PC-9 (cell line): Measurements from ENCODE around the gene EPB41L4A. TPM values are rescaled to one million over a fixed set of nuclear protein-coding genes. Genes with fewer than 3 reads are reported as not detected.

Experiments used
- BruUV-seq: library from RNA; stranded (reverse); fragments of 400-500 nt; replicated peaks from 2 replicates; lab custom pipeline; 2021; lab: Mats Ljungman, UMichigan
- CTCF ChIA-PET: fragments of 300-600 bp; sonication (Branson Sonifier 250); formaldehyde crosslinking; loops from one replicate; lab custom pipeline; 2022; ENCODE audit warnings: antibody characterized with exemption; lab: Charles Lee
- POLR2A ChIA-PET: fragments of 300-600 bp; sonication (Branson Sonifier 250); formaldehyde crosslinking; loops from one replicate; lab custom pipeline; 2022; ENCODE audit warnings: antibody characterized with exemption; ENCODE audit not compliant: unreplicated experiment; lab: Charles Lee
- DNase-seq, 2 experiments: peaks; one replicate each; pipeline versions ENCODE4 v3.0.0 to v3.0.0-alpha.2; 2015 to 2022; ENCODE audit warnings: mixed read lengths in 1 of 2
- H2AFZ ChIP-seq: fragments of 200-600 bp; sonication (generic); 2 replicates; pipeline ENCODE4 v1.8.1; 2017; ENCODE audit warnings: antibody characterized with exemption
- H3F3A ChIP-seq: fragments of 200-600 bp; sonication (generic); 2 replicates; pipeline ENCODE4 v1.8.1; 2017; ENCODE audit warnings: antibody characterized with exemption, mild to moderate bottlenecking, low read depth; ENCODE audit not compliant: insufficient read depth
- H3K27ac ChIP-seq: fragments of 200-600 bp; sonication (generic); 2 replicates; pipeline ENCODE4 v1.6.1; 2016; ENCODE audit warnings: mixed run types
- H3K27me3 ChIP-seq: fragments of 200-600 bp; sonication (generic); 2 replicates; pipeline ENCODE4 v1.6.1; 2016; ENCODE audit warnings: low read depth, mixed run types; ENCODE audit not compliant: insufficient read depth
- H3K36me3 ChIP-seq: fragments of 200-600 bp; sonication (generic); 2 replicates; pipeline ENCODE4 v1.6.1; 2016; ENCODE audit warnings: low read depth, mixed run types
- H3K4me1 ChIP-seq: fragments of 200-600 bp; sonication (generic); replicated peaks from 2 replicates; pipeline ENCODE4 v1.6.1; 2016; ENCODE audit warnings: mixed run types; ENCODE audit not compliant: insufficient read depth
- H3K4me2 ChIP-seq: fragments of 200-600 bp; sonication (generic); 2 replicates; pipeline ENCODE4 v1.6.1; 2017; ENCODE audit warnings: mixed run types
- H3K4me3 ChIP-seq: fragments of 200-600 bp; sonication (generic); 2 replicates; pipeline ENCODE4 v1.6.1; 2016; ENCODE audit warnings: mixed run types
- H3K79me2 ChIP-seq: fragments of 200-600 bp; sonication (generic); 2 replicates; pipeline ENCODE4 v1.6.1; 2017; ENCODE audit warnings: low read depth, mixed run types
- H3K9me2 ChIP-seq: fragments of 200-600 bp; sonication (generic); 2 replicates; pipeline ENCODE4 v1.8.1; 2017; ENCODE audit warnings: mild to moderate bottlenecking; ENCODE audit not compliant: insufficient read depth
- H3K9me3 ChIP-seq: fragments of 200-600 bp; sonication (generic); 2 replicates; pipeline ENCODE4 v1.8.1; 2016; ENCODE audit warnings: low read depth; ENCODE audit not compliant: insufficient read depth
- H4K20me1 ChIP-seq: fragments of 200-600 bp; sonication (generic); 2 replicates; pipeline ENCODE4 v1.8.1; 2017; ENCODE audit not compliant: insufficient read depth
- EZH2 ChIP-seq: fragments of 200-600 bp; sonication (generic); IDR thresholded peaks from 2 replicates; pipeline ENCODE4 v1.8.0; 2017; ENCODE audit warnings: antibody characterized with exemption, low read depth
- intact Hi-C: fragments of 100-400 bp; cut with micrococcal nuclease; formaldehyde crosslinking; loops from one replicate; pipeline ENCODE4 v1.10.0; 2022; ENCODE audit not compliant: unreplicated experiment
- total RNA-seq: library from RNA; stranded (reverse); gene quantifications from 2 replicates; pipeline ENCODE4 v1.2.3, GENCODE V29; 2021
- TF ChIP-seq, protein P1 (sequence below): fragments of 200-600 bp; sonication (generic); conservative IDR thresholded peaks from 2 replicates; pipeline ENCODE4 v1.6.1; 2017; ENCODE audit warnings: mixed run types, antibody characterized with exemption, mild to moderate bottlenecking, moderate library complexity

Gene EPB41L4A
- total RNA-seq, 1 experiment from 2014 or later, result 9.4 TPM

GRCh38 chr5:112356178-112356956 lies 62.7 kb downstream of the EPB41L4A start:
- Histone ChIP-seq H3K36me3 (no peaks in the 10 kb centered on the region), H3K27me3 (no peaks in the 10 kb centered on the region), H3K4me1 (no peaks in the 10 kb centered on the region), H3K9me3 (no peaks in the 10 kb centered on the region), H3K79me2 (no peaks in the 10 kb centered on the region), H3K9me2 (no peaks in the 10 kb centered on the region), H4K20me1 (no peaks in the 10 kb centered on the region), H3K4me2 (no peak overlapping the region), H3K27ac (no peak overlapping the region), H3K4me3 (no peak overlapping the region), H3F3A (no peaks in the 10 kb centered on the region), H2AFZ (no peak overlapping the region)
- no peak for DNase-seq
- POLR2A ChIA-PET, result no interaction called here
- CTCF ChIA-PET, result no interaction called here
- TF ChIP-seq, protein P1, sequence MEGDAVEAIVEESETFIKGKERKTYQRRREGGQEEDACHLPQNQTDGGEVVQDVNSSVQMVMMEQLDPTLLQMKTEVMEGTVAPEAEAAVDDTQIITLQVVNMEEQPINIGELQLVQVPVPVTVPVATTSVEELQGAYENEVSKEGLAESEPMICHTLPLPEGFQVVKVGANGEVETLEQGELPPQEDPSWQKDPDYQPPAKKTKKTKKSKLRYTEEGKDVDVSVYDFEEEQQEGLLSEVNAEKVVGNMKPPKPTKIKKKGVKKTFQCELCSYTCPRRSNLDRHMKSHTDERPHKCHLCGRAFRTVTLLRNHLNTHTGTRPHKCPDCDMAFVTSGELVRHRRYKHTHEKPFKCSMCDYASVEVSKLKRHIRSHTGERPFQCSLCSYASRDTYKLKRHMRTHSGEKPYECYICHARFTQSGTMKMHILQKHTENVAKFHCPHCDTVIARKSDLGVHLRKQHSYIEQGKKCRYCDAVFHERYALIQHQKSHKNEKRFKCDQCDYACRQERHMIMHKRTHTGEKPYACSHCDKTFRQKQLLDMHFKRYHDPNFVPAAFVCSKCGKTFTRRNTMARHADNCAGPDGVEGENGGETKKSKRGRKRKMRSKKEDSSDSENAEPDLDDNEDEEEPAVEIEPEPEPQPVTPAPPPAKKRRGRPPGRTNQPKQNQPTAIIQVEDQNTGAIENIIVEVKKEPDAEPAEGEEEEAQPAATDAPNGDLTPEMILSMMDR, result no peak
- TF ChIP-seq EZH2, result no peak
- BruUV-seq, result no TSS peak
- intact Hi-C loops, result no loop called here

DNA sequence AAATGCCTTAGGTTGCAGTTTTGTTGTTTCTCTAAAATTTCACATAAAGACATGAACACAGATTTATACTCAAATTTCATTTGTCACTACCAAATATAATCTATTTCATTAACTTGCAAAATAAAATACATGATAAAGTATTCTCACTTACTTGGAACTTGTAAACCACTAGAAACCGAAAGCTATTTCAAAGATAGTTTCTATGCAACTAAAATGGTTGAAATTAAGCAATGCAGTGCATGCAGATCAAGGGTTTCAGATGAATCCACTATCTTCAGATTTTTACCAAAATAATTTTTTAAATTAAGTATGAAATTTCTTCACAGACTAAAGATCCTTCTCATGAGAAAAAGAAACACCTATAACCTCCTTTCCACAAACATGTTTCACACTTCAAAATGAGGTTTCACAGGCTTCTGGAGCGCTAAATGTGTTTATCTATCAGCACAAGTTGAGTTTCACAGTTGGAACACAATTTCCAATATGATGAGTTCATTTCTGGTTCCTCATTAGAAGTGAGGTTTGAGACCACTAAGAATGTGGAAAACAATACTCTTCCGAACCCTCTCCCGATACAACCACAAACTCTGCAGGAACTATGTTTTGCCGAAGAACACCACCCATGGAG lies 63.9 kb downstream of the EPB41L4A start:
- POLR2A ChIA-PET, result no interaction called here
- H3K27ac ChIP-seq, result no peak overlapping the region
- H3K9me3 ChIP-seq, result no peaks in the 10 kb centered on the region
- TF ChIP-seq, protein P1, result no peak
- no peak for TF ChIP-seq EZH2
- H4K20me1 ChIP-seq, result no peaks in the 10 kb centered on the region
- DNase-seq, result no peak
- H3K9me2 ChIP-seq, result no peaks in the 10 kb centered on the region
- BruUV-seq, result no TSS peak
- H3K4me2 ChIP-seq, result no peak overlapping the region
- intact Hi-C loops, result no loop called here
- no peak overlapping the region for H3K4me3 ChIP-seq
- H2AFZ ChIP-seq, result no peak overlapping the region
- H3K79me2 ChIP-seq, result no peaks in the 10 kb centered on the region
- H3K36me3 ChIP-seq, result no peaks in the 10 kb centered on the region
- no peaks in the 10 kb centered on the region for H3K27me3 ChIP-seq
- CTCF ChIA-PET, result no interaction called here
- H3K4me1 ChIP-seq, result no peaks in the 10 kb centered on the region
- no peaks in the 10 kb centered on the region for H3F3A ChIP-seq

GRCh38 chr5:112353678-112354077 lies 65.4 kb downstream of the EPB41L4A start:
- DNase-seq, result no peak
- H3K9me2 ChIP-seq, result no peaks in the 10 kb centered on the region
- H3K79me2 ChIP-seq, result no peaks in the 10 kb centered on the region
- H3K4me3 ChIP-seq, result no peak overlapping the region
- ChIA-PET CTCF (interaction anchor here (0.6 kb wide), 1 partner anchor 124 kb away, joined by 4 read pairs; no protein-coding TSS in a partner anchor), POLR2A (no interaction called here)
- H3K27me3 ChIP-seq, result no peaks in the 10 kb centered on the region
- no peaks in the 10 kb centered on the region for H3K4me1 ChIP-seq
- no peaks in the 10 kb centered on the region for H4K20me1 ChIP-seq
- intact Hi-C loops, result no loop called here
- TF ChIP-seq EZH2, result no peak
- TF ChIP-seq, protein P1, result no peak
- H3K27ac ChIP-seq, result no peak overlapping the region
- no TSS peak for BruUV-seq
- no peaks in the 10 kb centered on the region for H3F3A ChIP-seq
- no peak overlapping the region for H3K4me2 ChIP-seq
- H2AFZ ChIP-seq, result no peak overlapping the region
- no peaks in the 10 kb centered on the region for H3K36me3 ChIP-seq
- no peaks in the 10 kb centered on the region for H3K9me3 ChIP-seq
